ENCODE results near the gene C1QB.

- no peak for TF ChIP-seq CTCF (IDR thresholded peaks at IDR 0.05)
- no peak for TF ChIP-seq POLR2A (IDR thresholded peaks at IDR 0.05)
These were observed 19.0 kb downstream of the C1QB start for GRCh38 chr1:22671999-22672398.

All from prostate gland (tissue), 2 donors.